K562 (cell line): Measurements from ENCODE around the gene RCE1. TPM values are rescaled to one million over a fixed set of nuclear protein-coding genes. Genes with fewer than 3 reads are reported as not detected.
A peak's percentile ranks its signal among the peaks of the same experiment; 100 is the strongest.

Experiments used
- ZC3H4 ChIP-seq: sonication (generic); formaldehyde crosslinking; IDR thresholded peaks from 2 replicates; pipeline ENCODE4 v1.9.0; 2021; ENCODE audit warnings: missing genetic modification reagents, borderline replicate concordance
- ZEB2 ChIP-seq: fragments of 450-650 bp; IDR thresholded peaks from 2 replicates; pipeline ENCODE4 v1.6.1; 2016
- ZKSCAN1 ChIP-seq: fragments of 150-350 bp; IDR thresholded peaks from 2 replicates; pipeline ENCODE4 v1.6.1; 2016; ENCODE audit warnings: low read depth, low read length
- ZNF134 ChIP-seq: fragments of 250-450 bp; sonication (Bioruptor Pico); conservative IDR thresholded peaks from 2 replicates; pipeline ENCODE4 v1.4.0; 2020
- polyA plus RNA-seq, 8 experiments: library from polyadenylated mRNA; depleted of rRNA in 4 of 8; stranded (reverse) in 5 of 8; unstranded in 3 of 8; fragments of >200 nt; fragmentation: Nextera tagmentation in 2 of 8; fragmentation: Illumina TruSeq in 1 of 8; extraction: Ambion mirVana in 2 of 8; extraction: Trizol in 1 of 8; gene quantifications; 2 replicates each; pipeline versions ENCODE4 v1.2.1 to v1.2.3, GENCODE V29; 2011 to 2014; ENCODE audit warnings: inconsistent platforms in 1 of 8, missing spikeins in 1 of 8
- total RNA-seq, 7 experiments: library from RNA; depleted of rRNA in 6 of 7; stranded (reverse); fragments of >200 nt in 6 of 7; fragmentation: Illumina TruSeq in 2 of 7; extraction: Trizol in 2 of 7; gene quantifications; 2 replicates each; pipeline versions ENCODE4 v1.2.1 to v1.2.3, GENCODE V29; 2011 to 2021; ENCODE audit warnings: low replicate concordance in 1 of 7
- TF ChIP-seq, protein P1 (sequence below): fragments of 450-650 bp; IDR thresholded peaks from 2 replicates; pipeline ENCODE4 v1.6.1; 2016; ENCODE audit warnings: low read depth
- TF ChIP-seq, protein P2 (sequence below), 2 experiments: fragments of 450-650 bp in 1 of 2; sonication (generic) in 1 of 2; formaldehyde crosslinking in 1 of 2; IDR thresholded peaks; 2 replicates each; pipeline versions ENCODE4 v1.7.1 to v1.9.0; 2016 to 2022; ENCODE audit warnings: inconsistent platforms in 1 of 2, mild to moderate bottlenecking in 1 of 2, missing genetic modification reagents in 1 of 2

The RCE1 gene
- total and polyA plus RNA-seq, 9 of the 15 experiments (the other 6 are each of a cell fraction or from before 2014, with no cell fraction given) = 0.75 to 41.5 (median 15.1) TPM

DNA sequence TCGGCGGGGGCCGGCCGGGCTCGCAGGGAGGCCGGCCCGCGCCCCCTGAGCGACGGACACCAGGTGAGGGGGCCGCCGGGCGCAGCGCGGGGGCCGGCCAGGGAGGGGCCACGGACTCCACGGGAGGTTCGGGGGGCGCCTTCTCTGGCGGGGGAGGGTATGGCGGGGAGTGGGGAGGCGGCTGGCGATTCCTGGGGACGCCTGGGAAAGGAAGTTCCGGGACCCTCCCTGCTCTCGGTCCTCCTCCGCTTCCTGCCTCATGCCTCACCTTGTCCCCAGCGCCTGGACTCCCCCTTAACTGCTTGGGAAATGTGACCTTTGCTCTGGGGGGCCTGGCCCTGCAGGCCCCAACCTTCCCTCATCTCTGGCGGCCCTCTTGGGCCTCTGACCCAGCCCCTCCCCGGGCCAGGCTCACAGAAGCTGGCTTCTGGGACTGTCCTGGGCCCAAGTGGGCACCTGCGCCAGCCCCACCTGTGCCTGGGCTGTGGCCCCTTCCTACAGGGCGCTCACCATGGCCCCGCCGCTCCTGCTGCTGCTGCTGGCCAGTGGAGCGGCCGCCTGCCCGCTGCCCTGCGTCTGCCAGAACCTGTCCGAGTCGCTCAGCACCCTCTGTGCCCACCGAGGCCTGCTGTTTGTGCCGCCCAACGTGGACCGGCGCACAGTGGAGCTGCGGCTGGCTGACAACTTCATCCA lies 14.1 kb downstream of the RCE1 start (continued):
- TF ChIP-seq, protein P1, sequence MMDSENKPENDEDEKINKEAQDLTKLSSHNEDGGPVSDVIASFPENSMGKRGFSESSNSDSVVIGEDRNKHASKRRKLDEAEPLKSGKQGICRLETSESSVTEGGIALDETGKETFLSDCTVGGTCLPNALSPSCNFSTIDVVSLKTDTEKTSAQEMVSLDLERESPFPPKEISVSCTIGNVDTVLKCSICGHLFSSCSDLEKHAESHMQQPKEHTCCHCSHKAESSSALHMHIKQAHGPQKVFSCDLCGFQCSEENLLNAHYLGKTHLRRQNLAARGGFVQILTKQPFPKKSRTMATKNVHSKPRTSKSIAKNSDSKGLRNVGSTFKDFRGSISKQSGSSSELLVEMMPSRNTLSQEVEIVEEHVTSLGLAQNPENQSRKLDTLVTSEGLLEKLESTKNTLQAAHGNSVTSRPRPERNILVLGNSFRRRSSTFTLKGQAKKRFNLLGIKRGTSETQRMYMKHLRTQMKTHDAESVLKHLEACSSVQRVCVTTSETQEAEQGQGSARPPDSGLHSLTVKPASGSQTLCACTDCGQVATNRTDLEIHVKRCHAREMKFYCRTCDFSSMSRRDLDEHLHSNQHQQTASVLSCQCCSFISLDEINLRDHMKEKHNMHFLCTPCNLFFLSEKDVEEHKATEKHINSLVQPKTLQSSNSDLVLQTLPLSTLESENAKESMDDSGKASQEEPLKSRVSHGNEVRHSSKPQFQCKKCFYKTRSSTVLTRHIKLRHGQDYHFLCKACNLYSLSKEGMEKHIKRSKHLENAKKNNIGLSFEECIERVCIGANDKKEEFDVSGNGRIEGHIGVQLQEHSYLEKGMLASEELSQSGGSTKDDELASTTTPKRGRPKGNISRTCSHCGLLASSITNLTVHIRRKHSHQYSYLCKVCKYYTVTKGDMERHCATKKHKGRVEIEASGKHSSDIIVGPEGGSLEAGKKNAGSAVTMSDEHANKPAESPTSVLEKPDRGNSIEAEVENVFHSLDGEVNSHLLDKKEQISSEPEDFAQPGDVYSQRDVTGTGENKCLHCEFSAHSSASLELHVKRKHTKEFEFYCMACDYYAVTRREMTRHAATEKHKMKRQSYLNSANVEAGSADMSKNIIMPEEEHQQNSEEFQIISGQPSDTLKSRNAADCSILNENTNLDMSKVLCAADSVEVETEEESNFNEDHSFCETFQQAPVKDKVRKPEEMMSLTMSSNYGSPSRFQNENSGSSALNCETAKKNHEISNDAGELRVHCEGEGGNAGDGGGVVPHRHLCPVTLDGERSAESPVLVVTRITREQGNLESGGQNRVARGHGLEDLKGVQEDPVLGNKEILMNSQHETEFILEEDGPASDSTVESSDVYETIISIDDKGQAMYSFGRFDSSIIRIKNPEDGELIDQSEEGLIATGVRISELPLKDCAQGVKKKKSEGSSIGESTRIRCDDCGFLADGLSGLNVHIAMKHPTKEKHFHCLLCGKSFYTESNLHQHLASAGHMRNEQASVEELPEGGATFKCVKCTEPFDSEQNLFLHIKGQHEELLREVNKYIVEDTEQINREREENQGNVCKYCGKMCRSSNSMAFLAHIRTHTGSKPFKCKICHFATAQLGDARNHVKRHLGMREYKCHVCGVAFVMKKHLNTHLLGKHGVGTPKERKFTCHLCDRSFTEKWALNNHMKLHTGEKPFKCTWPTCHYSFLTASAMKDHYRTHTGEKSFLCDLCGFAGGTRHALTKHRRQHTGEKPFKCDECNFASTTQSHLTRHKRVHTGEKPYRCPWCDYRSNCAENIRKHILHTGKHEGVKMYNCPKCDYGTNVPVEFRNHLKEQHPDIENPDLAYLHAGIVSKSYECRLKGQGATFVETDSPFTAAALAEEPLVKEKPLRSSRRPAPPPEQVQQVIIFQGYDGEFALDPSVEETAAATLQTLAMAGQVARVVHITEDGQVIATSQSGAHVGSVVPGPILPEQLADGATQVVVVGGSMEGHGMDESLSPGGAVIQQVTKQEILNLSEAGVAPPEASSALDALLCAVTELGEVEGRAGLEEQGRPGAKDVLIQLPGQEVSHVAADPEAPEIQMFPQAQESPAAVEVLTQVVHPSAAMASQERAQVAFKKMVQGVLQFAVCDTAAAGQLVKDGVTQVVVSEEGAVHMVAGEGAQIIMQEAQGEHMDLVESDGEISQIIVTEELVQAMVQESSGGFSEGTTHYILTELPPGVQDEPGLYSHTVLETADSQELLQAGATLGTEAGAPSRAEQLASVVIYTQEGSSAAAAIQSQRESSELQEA = no peak
- TF ChIP-seq, protein P2, sequence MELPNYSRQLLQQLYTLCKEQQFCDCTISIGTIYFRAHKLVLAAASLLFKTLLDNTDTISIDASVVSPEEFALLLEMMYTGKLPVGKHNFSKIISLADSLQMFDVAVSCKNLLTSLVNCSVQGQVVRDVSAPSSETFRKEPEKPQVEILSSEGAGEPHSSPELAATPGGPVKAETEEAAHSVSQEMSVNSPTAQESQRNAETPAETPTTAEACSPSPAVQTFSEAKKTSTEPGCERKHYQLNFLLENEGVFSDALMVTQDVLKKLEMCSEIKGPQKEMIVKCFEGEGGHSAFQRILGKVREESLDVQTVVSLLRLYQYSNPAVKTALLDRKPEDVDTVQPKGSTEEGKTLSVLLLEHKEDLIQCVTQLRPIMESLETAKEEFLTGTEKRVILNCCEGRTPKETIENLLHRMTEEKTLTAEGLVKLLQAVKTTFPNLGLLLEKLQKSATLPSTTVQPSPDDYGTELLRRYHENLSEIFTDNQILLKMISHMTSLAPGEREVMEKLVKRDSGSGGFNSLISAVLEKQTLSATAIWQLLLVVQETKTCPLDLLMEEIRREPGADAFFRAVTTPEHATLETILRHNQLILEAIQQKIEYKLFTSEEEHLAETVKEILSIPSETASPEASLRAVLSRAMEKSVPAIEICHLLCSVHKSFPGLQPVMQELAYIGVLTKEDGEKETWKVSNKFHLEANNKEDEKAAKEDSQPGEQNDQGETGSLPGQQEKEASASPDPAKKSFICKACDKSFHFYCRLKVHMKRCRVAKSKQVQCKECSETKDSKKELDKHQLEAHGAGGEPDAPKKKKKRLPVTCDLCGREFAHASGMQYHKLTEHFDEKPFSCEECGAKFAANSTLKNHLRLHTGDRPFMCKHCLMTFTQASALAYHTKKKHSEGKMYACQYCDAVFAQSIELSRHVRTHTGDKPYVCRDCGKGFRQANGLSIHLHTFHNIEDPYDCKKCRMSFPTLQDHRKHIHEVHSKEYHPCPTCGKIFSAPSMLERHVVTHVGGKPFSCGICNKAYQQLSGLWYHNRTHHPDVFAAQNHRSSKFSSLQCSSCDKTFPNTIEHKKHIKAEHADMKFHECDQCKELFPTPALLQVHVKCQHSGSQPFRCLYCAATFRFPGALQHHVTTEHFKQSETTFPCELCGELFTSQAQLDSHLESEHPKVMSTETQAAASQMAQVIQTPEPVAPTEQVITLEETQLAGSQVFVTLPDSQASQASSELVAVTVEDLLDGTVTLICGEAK (IDR thresholded peaks at IDR 0.05) = 0 out of 2 replicates have a peak, but pooled peaks have one; percentile 26
- TF ChIP-seq, protein P2 (CRISPR knock-in tag; IDR thresholded peaks at IDR 0.05) = no peak
- no peak for TF ChIP-seq ZNF134 (CRISPR knock-in tag)
- 0 out of 2 replicates have a peak, but pooled peaks have one; percentile 20 for TF ChIP-seq ZC3H4 (CRISPR knock-in tag)
- TF ChIP-seq ZEB2 = no peak
- 0 out of 2 replicates have a peak, but pooled peaks have one; percentile 41 for TF ChIP-seq ZKSCAN1
